ENCODE data around the gene ANKIB1. TPM values are rescaled to one million over a fixed set of nuclear protein-coding genes. Genes with fewer than 3 reads are reported as not detected.

The ANKIB1 gene
- total RNA-seq, 1 experiment from 2014 or later: 49.6 TPM

DNA sequence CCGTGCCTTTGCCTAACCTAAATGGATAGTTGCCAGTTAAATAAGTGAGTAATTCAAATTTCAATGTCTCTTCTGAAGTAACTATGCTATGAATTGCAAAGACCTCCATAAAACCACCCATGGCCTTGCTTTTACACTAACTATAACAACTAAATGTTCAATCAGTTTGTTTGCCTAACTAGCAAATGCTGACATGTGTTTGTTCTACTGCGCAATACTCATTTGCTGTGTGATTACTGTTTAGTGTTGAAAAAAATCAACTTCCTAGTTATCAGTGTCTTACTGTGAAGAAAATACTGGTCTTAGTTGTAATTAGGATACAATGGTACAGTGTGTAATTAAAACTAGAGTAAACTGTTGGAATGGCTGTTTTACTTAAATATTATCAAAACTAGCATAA, 154.2 kb downstream of the ANKIB1 start:
- Mint-ChIP-seq H3K36me3 (ENCODE audit: insufficient read depth, unreplicated experiment) (peaks cover 4% of the 10 kb centered on the region), H3K4me3 (ENCODE audit: low read depth, unreplicated experiment) (no peak overlapping the region), H3K9me3 (ENCODE audit: low read depth, unreplicated experiment) (no peaks in the 10 kb centered on the region), H3K27ac (ENCODE audit: unreplicated experiment) (no peak overlapping the region), H3K27me3 (ENCODE audit: unreplicated experiment) (no peaks in the 10 kb centered on the region), H3K4me1 (ENCODE audit: low read depth, unreplicated experiment) (no peaks in the 10 kb centered on the region)
- intact Hi-C loops (cut with micrococcal nuclease; ENCODE audit: unreplicated experiment): no loop called here
- CTCF ChIA-PET: no interaction called here
- no TSS peak for BruUV-seq (replicated peaks)
- no peak for TF ChIP-seq CTCF (IDR thresholded peaks at IDR 0.05; ENCODE audit: unreplicated experiment)
- no peak for DNase-seq

DNA sequence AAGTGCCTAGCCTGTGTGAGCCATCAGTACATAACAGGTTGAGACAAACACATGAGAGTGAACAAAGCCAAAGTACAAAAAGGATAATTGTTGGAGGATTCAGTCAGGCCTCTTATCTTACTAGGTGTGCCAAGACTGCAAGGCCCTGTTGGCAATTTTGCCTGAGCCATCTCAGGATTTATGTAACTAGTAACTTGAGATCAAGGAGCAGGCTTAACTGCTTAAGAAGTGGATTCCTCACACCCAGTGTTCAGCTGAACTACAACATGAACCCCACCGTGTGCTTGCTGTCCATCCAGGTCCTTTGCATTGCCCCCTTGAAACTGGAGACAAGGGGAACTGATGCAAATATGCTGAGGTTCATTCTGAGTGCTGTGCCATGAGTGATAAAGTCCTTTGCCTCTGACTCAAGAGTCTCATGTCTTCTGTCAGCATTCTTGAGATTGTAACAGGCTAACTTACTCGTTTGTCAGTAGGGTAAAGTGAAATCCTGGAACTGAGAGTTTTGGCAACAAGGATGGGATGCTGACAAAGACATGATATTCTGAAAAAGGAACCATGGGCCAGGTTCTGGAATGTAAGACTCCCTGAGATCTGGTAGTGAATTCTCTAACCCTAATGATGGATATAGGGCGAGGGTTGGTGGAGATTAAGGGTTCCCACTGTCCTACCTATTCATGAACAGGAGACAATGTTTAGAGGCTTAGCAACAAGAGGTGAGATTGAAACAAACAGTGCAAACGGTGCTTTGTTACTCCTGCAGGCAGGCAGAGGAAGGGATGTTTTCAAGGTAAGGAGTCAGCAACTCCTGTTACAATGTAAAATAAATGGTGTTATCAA, 157.4 kb downstream of the ANKIB1 start:
- intact Hi-C loops (cut with micrococcal nuclease; ENCODE audit: unreplicated experiment): no loop called here
- Mint-ChIP-seq H3K4me1 (ENCODE audit: low read depth, unreplicated experiment) (no peaks in the 10 kb centered on the region), H3K9me3 (ENCODE audit: low read depth, unreplicated experiment) (no peaks in the 10 kb centered on the region), H3K27me3 (ENCODE audit: unreplicated experiment) (no peaks in the 10 kb centered on the region), H3K4me3 (ENCODE audit: low read depth, unreplicated experiment) (no peak overlapping the region), H3K36me3 (ENCODE audit: insufficient read depth, unreplicated experiment) (peaks cover 4% of the 10 kb centered on the region), H3K27ac (ENCODE audit: unreplicated experiment) (no peak overlapping the region)
- CTCF ChIA-PET: no interaction called here
- TF ChIP-seq CTCF (IDR thresholded peaks at IDR 0.05; ENCODE audit: unreplicated experiment): no peak
- no TSS peak for BruUV-seq (replicated peaks)
- no peak for DNase-seq

- intact Hi-C loops (cut with micrococcal nuclease; ENCODE audit: unreplicated experiment): no loop called here
- H3K36me3 Mint-ChIP-seq (ENCODE audit: insufficient read depth, unreplicated experiment): no peaks in the 10 kb centered on the region
- DNase-seq: no peak
- H3K9me3 Mint-ChIP-seq (ENCODE audit: low read depth, unreplicated experiment): no peaks in the 10 kb centered on the region
- H3K4me3 Mint-ChIP-seq (ENCODE audit: low read depth, unreplicated experiment): no peak overlapping the region
- CTCF ChIA-PET: no interaction called here
- BruUV-seq (replicated peaks): no TSS peak
- TF ChIP-seq CTCF (IDR thresholded peaks at IDR 0.05; ENCODE audit: unreplicated experiment): no peak
- H3K27me3 Mint-ChIP-seq (ENCODE audit: unreplicated experiment): no peaks in the 10 kb centered on the region
- no peaks in the 10 kb centered on the region for H3K4me1 Mint-ChIP-seq (ENCODE audit: low read depth, unreplicated experiment)
- no peak overlapping the region for H3K27ac Mint-ChIP-seq (ENCODE audit: unreplicated experiment)
These were observed 157.9 kb downstream of the ANKIB1 start for GRCh38 chr7:92403760-92404074.

DNA sequence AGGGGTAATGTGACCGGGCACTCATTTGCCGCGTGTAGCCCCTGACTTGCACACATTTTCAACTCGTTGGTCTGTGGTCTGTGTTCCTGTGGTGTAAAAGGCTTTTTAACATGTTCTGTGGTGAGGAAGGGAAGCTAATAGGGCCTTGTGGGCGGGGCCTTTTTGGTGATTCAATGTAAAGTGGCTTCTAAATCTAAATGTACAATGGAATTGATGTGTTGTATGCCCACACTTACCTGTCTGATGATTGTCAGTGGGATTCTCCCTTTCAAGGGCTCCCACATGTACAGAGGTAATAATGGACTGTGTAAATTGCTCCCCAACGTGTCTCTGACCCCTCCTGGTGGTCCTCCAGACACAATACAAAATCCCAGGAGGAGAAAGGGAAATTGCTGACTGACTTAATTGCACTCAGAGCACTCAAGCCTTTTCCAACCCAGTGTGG, 158.4 kb downstream of the ANKIB1 start:
- no TSS peak for BruUV-seq (replicated peaks)
- CTCF ChIA-PET: no interaction called here
- no peak overlapping the region for H3K27ac Mint-ChIP-seq (ENCODE audit: unreplicated experiment)
- H3K4me1 Mint-ChIP-seq (ENCODE audit: low read depth, unreplicated experiment): no peaks in the 10 kb centered on the region
- no peaks in the 10 kb centered on the region for H3K27me3 Mint-ChIP-seq (ENCODE audit: unreplicated experiment)
- no peak for DNase-seq
- H3K9me3 Mint-ChIP-seq (ENCODE audit: low read depth, unreplicated experiment): no peaks in the 10 kb centered on the region
- intact Hi-C loops (cut with micrococcal nuclease; ENCODE audit: unreplicated experiment): no loop called here
- H3K36me3 Mint-ChIP-seq (ENCODE audit: insufficient read depth, unreplicated experiment): no peaks in the 10 kb centered on the region
- TF ChIP-seq CTCF (IDR thresholded peaks at IDR 0.05; ENCODE audit: unreplicated experiment): no peak
- H3K4me3 Mint-ChIP-seq (ENCODE audit: low read depth, unreplicated experiment): no peak overlapping the region
